Nephron progenitor cell (in vitro differentiated cells): ENCODE measurements around the gene PTPA.

Source experiments
- DNase-seq: peaks from one replicate; pipeline ENCODE4 v3.0.0; 2021
- H3K27ac Mint-ChIP-seq: 2 replicates; pipeline ENCODE4 v1.8.0; 2021; ENCODE audit warnings: mild to moderate bottlenecking, moderate library complexity, mixed read lengths
- H3K27me3 Mint-ChIP-seq: 2 replicates; pipeline ENCODE4 v1.8.0; 2021; ENCODE audit warnings: mild to moderate bottlenecking, low read depth, mixed read lengths; ENCODE audit not compliant: poor library complexity
- H3K36me3 Mint-ChIP-seq: 2 replicates; pipeline ENCODE4 v1.8.0; 2021; ENCODE audit warnings: low read depth, mixed read lengths
- H3K4me1 Mint-ChIP-seq: 2 replicates; pipeline ENCODE4 v1.8.0; 2021; ENCODE audit warnings: mixed read lengths
- H3K4me3 Mint-ChIP-seq: 2 replicates; pipeline ENCODE4 v1.8.0; 2021; ENCODE audit warnings: mild to moderate bottlenecking, moderate library complexity, mixed read lengths
- H3K9me3 Mint-ChIP-seq: 2 replicates; pipeline ENCODE4 v1.8.0; 2021; ENCODE audit warnings: mild to moderate bottlenecking, moderate library complexity, mixed read lengths
- TF ChIP-seq, protein P1 (sequence below): fragments of 200-600 bp; sonication (generic); IDR thresholded peaks from 2 replicates; pipeline ENCODE4 v1.5.0; 2021; ENCODE audit warnings: antibody characterized with exemption

Gene PTPA

DNA sequence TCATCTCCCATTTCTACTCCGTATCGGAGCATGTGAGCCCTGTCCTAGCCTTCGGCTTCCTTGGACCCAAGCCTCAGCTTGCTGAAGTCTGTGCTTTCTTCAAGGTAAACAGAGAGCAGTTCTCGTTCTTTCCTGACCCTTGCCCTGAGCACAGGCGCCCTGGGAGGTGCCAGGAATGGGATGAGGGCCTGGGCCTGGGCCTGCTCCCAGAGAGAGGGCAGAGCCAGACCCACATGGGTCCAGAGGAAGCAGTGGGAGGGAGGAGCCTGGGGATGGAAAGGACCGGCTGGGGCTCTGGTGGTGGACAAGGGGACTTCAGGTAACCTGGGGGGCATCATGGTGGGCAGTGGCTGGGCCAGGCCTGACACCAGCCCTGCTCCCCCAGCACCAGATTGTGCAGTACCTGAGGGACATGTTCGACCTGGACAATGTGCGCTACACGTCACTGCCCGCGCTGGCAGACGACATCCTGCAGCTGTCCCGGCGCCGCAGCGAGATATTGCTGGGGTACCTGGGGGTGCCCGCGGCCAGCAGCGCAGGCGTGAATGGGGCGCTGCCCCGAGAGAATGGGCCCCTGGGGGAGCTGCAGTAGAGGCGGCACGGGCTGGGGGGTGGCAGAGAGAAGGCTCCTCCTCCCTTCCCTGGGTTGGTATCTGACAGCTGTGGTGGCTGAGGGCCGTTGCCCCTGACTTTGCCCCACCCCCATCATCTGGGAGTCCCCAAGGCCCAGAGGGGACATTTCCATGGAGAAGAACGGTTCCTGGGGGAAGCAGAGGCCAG is 41.2 kb upstream of the PTPA start:
- H3K4me1 Mint-ChIP-seq: peaks cover 4% of the 10 kb centered on the region
- peaks cover 20% of the 10 kb centered on the region for H3K36me3 Mint-ChIP-seq
- H3K27ac Mint-ChIP-seq: peak overlapping the region; percentile 77
- H3K27me3 Mint-ChIP-seq: peaks cover 5% of the 10 kb centered on the region
- no peak overlapping the region for H3K4me3 Mint-ChIP-seq
- H3K9me3 Mint-ChIP-seq: no peaks in the 10 kb centered on the region
- DNase-seq: no peak
- TF ChIP-seq, protein P1, sequence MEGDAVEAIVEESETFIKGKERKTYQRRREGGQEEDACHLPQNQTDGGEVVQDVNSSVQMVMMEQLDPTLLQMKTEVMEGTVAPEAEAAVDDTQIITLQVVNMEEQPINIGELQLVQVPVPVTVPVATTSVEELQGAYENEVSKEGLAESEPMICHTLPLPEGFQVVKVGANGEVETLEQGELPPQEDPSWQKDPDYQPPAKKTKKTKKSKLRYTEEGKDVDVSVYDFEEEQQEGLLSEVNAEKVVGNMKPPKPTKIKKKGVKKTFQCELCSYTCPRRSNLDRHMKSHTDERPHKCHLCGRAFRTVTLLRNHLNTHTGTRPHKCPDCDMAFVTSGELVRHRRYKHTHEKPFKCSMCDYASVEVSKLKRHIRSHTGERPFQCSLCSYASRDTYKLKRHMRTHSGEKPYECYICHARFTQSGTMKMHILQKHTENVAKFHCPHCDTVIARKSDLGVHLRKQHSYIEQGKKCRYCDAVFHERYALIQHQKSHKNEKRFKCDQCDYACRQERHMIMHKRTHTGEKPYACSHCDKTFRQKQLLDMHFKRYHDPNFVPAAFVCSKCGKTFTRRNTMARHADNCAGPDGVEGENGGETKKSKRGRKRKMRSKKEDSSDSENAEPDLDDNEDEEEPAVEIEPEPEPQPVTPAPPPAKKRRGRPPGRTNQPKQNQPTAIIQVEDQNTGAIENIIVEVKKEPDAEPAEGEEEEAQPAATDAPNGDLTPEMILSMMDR: no peak

DNA sequence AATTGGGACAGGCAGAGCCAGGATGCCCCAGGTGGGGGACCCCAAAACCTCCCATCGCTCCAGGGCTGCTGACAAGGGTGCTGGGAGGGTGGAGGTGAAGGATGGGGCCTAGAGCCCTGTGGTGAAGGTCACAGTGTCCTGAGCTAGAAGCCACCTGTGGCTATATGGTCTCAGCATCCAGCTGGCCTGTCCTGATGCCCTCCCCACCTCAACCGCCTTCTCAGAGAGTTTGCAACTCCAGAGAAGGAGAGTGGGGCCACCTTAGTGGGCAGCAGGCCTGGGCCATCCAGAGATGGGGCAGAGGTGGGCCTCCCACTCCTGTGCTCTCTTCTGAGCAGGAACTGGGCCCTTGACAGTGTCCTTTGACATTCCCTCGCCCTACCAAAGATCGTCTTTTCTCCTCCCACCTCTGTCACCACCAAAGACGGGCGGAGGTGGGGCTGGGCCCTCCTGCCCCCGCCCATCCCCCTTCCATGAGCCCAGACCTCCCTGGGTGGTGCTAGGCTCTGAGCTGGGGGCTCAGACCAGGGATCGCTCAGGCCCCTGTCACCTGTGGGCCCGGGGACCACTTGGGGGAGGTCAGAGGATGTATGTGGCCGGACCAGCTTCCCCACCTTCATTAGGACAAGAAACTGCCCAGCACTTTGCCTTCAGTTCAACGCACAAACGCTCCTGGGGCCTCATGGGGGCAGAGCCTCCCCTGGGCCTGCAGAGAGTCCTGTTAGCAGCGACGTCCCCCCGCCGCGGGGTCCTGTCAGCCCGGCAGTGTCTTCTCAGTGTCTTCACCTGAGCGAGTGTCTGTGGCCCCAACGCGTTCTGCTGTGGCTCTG is 40.3 kb upstream of the PTPA start:
- Mint-ChIP-seq H3K4me3 (no peak overlapping the region), H3K4me1 (peaks cover 4% of the 10 kb centered on the region), H3K9me3 (no peaks in the 10 kb centered on the region), H3K27ac (peak overlapping the region; percentile 77), H3K27me3 (peaks cover 5% of the 10 kb centered on the region), H3K36me3 (peaks cover 15% of the 10 kb centered on the region)
- DNase-seq: no peak
- TF ChIP-seq, protein P1: no peak

DNA sequence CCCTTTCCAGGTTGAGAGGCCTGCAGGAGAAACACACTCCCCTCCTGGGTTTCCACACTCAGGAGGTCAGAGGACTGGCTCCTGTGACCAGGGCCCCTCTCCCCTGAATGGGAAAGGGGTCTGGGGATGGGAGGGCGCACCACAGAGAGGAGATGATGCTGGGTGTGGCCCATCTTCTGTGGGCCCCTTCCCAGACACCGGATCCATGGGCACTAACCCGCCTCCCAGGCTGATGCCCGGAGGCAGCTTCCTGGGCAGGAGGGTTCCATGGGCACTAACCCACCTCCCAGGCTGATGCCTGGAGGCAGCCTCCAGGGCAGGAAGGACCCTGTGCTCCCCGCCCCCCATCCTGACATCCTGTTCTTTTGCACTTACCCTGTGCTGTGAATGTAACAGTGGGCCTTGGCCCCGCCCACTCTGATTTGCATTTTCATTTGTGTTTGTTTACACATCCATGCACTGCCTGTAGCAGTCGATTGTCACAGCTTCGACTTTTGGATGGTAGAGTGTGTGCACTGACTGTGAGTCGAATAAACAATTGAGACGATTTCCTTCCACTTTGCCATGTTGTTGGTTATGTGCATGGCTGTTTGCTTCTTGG is 39.6 kb upstream of the PTPA start:
- no peaks in the 10 kb centered on the region for H3K9me3 Mint-ChIP-seq

DNA sequence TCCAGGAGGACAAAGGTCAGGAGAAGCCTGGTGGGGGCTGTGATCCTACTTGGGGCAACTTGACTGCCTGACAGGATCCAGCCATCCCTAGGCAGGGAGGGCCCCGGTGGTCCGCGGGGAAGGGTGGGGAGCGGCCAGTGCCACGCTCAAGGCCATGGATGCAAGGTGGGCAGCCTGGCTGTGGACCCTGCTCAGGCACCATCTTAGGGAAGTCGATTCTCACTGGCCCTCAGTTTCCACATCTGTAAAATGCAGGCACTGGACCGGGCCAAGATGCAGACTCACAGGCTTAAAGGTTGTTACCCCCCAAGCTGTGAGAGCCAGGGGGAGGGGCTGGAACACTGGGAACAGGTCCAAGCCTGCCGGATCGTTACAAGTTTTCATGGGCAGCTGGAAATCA is 39.0 kb upstream of the PTPA start:
- H3K9me3 Mint-ChIP-seq: no peaks in the 10 kb centered on the region
- H3K4me3 Mint-ChIP-seq: no peak overlapping the region
- H3K36me3 Mint-ChIP-seq: peaks cover 10% of the 10 kb centered on the region
- TF ChIP-seq, protein P1: no peak
- no peak overlapping the region for H3K27ac Mint-ChIP-seq
- peaks cover 4% of the 10 kb centered on the region for H3K4me1 Mint-ChIP-seq
- DNase-seq: no peak
- peaks cover 5% of the 10 kb centered on the region for H3K27me3 Mint-ChIP-seq

More for the DNA sequence above, 39.6 kb upstream of the PTPA start:
- Mint-ChIP-seq H3K36me3 (peaks cover 12% of the 10 kb centered on the region), H3K4me3 (no peak overlapping the region), H3K27me3 (peaks cover 5% of the 10 kb centered on the region), H3K4me1 (peaks cover 4% of the 10 kb centered on the region), H3K27ac (no peak overlapping the region)
- DNase-seq: no peak
- TF ChIP-seq, protein P1: no peak

DNA sequence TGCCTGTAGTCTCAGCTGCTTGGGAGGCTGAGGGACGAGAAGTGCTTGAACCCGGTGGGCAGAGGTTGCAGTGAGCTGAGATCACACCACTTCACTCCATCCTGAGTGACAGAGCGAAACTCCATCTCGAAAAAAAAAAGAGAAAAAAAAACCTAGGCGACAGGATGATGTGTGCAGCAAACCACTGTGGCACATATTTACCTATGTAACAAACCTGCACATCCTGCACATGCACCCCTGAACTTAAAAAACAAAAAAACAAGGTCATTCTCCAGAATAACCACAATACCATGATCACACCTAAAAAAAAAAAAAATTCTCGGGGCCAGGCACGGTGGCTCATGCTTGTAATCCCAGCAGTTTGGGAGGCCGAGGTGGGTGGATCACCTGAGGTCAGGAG is 37.8 kb upstream of the PTPA start:
- Mint-ChIP-seq H3K4me3 (no peak overlapping the region), H3K9me3 (no peaks in the 10 kb centered on the region), H3K27me3 (peaks cover 5% of the 10 kb centered on the region), H3K36me3 (peaks cover 5% of the 10 kb centered on the region), H3K27ac (no peak overlapping the region), H3K4me1 (peaks cover 5% of the 10 kb centered on the region)
- TF ChIP-seq, protein P1: no peak
- DNase-seq: no peak
